ENCODE results near the gene ATP2B2.

ATP2B2 gene

DNA sequence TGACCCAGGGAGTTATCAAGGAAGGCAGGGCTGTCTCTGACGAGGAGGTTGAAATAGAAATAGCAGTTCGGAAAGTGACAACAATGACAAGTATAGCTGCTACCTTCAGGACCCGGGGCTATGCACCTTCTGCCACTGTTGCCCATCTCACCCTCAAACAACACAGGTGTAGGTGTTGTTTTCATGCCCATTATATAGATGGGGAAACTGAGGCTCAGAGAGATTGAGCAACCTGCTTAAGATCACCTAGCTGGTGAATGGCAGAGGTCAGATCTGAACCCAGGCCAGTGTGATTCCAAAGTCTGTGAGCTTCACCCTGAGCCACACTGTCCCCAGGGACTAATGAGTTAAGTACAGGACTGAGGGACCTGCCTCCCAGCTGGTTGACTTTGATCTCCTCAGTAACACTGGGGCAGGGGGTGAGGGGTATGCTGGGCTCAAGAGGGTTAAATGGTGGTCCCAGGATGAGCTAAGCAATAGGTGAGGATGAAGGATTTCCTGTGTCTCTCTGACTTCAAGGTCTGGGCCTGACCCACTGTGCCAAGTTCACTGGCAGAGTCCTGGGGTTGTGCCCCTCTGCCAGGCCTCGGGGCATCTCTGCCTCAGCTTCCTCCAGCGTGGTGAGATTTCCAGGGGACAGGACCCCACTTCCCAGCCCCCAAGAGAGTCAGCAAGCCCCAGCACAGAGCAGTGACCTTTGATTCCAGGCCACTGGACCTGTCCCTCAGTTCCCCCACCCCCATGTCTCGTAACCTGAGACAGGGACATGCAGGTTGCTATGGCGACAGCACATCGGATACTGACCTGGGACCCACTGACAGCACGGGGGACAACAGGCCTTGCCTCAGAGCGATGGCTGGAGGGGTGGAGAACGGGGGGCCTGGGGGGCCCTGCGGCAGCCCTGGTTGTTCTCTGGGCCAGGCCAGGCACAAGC, 35.0 kb downstream of the ATP2B2 start:
- no peak for DNase-seq

DNA sequence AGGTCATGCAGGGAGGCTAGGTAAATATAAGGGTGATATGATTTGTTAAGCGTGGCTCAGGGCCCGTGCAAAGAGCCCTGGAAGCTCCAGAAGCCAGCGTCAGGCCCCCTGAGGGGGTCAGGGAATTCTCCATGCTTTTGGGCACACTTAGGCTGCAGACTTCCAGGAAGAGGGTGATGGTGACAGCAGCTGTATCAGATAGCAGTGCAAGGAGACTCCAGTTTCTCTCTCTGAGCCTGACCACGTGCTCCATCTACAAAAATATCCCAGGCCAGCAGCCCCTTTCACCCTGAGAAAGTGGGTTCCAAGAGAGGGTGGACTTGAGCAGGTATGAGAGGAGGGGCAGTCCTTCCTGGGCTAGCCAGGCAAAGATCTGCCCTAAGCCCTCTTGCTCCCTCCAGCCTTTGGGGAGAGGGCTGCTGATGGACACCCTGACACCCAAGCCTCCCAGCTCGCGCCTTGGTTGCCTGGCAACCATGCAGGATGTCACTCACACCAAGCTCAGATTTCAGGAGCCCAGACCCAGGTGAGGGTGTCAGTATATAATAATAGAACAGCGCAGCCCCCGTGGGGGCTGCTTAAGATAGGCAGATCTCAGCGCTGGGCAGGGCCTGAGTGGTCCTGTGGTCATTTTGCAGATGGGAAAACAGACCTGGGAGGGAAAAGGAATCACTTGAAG, 35.8 kb downstream of the ATP2B2 start:
- DNase-seq, result no peak

DNA sequence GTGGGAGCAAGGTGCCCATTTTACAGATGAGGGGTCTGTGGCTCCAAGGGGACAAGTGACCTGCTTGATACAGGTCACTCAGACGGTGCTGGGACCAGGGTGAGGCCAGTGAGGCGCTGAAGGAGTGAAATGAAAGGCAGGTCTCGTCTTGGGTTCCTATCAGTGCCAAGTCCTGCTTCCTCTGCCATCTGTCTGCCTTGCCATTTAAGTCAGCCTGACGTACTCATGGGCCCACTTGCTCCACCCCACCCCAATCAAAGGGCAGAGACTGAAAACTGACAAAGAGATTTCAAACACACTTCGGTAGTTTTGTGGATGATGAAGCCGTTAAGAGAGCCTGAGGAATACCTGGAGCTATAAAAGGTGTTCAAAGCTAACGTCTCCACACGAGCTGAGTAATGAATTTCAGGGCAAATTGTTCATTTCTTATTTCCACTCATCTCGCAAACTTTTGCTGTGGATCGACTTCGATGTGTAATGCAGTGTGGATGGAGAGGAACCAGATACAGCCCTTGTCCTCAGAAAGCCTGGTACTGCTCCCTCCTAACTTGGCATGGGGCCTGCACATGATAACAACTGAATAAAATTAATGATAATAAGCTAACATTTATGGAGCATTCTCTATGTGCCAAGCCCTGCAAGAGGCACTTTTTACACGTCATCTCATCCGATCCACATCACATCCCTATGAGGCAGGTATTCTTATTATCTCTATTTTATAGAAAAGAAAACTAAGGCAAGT, 36.6 kb downstream of the ATP2B2 start:
- DNase-seq, result no peak

DNA sequence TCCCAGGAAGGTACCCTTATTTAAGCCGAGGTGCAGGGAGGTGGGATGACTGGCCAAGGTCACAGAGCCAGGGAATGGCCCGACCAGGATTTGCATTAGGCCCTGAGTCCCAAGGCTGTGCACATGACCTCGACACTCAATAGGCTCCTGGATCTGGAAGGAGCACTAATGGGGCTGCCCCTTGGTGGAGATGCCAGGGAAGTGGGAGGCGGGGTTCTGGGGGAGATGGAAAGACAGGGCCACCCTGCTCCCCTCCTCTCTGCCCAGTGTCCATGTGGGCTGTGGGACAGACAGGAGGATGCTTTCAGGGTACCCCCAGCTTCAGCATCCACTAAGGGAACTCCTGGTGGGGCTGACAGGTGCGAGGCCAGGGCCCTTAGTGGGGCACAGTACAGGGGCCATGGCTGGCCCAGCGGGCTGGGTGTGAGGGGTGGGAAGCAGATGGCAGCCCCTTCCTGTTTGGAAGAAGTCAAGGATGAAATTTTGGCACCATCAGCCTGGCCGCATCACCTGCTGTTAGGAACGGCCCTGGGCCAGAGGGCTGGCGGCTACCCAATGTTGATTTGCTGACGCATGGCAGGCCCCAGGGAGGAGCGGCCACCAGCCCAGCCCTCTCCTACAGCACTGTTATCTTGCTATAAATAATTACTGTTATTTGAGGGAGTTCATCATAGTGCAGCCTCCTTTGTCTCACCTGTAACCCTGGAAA, 37.3 kb downstream of the ATP2B2 start:
- no peak for DNase-seq

DNA sequence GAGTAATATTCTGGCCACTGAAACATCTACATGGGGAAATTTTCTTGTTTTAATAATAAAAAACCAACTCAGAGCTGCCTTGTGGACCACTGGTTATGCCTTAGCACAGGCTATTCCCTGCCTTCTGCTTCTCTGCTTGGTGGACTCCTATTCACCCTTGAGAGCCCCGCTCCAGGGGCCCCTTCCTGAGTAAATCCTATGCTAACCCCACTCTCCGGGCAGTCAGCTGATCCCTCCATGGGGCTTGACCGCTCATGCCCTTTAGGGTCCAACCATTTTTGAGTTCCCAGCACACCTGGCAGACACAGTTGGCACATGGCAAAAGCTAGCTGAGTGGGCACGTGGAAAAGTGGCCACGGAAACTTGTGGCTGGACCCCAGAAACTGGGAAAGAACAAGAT, 38.2 kb downstream of the ATP2B2 start:
- no peak for DNase-seq

DNA sequence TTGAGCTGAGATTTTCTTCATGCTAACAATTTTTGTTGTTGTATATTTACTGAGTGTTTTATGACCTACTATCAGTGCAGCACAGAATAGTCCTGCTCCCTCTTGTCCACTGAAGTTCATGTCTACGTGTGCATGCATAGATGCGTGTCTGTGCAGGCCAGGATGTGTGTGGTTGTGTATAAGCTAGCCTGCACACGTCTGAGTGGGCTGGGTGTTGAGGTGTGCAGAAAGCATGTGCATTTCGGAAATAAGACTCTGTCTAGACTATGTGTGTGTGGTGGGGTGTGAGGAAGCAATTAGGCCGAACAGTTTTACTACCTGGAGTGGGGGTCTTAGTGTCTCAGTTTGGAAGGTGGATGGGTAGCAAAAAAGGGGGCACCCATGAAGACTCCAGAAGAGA, 39.2 kb downstream of the ATP2B2 start:
- no peak for DNase-seq

DNA sequence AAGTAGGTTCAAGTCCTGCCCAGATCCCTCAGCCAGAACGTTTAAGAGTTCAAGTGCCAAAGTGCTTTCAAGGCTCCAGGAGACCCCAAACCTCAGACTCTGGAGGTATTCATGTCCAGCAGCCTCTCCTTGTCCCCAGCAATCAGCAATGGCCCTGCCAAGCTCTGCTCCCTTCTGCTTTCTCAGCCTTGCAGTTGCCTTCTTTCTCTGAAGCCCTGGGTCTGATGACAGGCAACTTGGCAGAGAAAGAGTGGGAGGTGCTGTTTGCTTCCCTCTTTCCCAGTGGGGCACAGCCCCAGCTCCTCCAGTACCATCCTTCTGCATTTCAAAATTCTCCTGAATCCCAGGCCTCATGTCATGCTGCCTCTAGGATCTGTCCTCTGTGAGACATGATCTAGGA, 40.2 kb downstream of the ATP2B2 start:
- no peak for DNase-seq

DNA sequence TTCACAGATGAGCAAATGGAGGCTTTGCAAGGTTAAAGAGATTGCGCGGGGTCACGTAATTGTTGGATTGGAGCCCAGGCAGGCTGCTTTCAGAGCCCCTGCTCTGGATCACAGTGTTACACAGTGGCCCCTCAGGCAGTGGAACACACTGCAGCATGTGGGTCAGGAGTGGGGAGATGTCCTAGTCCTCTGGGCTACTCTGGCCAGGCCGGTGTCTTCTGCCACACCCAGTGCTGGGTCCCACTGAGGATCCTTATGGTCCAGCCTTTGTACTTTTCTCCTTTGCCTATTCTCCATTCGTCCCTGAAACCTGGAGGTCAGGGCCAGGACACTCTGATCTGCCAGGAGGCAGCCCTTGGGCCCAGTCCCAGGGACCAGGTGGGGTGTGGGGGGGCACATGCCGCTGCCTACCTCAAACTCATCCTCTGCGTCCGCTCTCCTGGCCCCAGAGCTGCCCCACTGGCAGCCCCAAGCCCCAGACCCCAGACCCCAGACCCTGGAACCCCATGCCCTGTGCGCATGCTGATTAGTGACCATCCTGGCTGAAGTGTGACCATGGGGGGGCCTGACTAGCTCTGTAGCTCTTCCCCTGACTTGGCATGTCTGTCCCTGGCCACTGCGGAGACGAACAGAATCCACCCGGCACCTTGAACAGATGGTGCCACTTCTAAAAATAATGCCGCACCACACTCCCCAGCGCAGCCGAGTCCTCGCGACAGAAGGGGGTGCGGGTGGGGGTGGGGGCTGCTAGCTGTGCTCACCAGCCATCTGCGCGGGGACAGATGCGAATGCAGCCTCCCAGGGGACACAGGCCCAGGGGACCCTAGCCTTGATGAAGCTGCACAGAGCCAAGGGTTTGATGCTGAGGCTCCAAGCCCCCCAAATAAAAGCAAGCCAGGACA, 41.6 kb downstream of the ATP2B2 start:
- no peak for DNase-seq

DNA sequence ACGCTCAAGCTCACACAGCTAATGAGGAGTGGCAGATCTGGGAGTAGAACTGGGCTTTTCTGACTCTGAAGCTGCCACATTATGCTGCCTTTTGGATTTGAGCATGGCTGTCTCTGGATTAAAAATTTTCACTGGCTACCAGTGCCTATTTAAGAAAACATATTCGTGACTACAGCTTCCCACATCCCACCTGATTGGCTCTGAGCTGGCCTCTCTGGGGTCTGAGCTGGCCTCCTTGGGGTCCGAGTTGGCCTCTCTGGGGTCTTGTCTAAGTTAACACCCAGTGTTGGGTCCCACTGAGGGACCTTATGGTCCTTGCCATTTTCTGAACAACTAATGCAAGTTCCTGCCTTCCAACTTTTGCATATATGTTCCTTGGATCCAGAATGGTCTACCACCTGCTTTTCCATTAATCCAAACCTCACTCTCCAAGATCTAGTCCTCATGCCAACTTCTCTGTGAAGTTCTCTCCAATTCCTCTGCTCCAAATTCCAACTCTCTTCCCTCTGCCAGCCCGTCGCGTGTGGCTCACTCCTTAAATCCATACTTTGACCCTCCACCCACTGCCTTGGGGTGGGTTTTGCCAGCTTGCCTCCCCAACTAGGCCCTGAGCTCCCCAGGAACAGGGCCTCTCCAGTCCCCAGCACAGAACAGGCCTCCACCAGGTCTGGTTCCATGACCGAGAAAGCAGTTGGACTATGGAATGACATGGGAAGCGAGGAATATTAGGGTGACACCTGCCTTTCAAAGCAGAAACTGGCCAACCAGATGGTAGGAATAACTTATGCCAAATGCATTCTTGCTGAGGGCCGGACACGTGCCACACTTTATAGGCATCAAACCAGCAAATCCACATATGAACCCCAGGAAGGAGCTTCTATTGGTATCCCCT, 42.5 kb downstream of the ATP2B2 start:
- DNase-seq, result no peak

DNA sequence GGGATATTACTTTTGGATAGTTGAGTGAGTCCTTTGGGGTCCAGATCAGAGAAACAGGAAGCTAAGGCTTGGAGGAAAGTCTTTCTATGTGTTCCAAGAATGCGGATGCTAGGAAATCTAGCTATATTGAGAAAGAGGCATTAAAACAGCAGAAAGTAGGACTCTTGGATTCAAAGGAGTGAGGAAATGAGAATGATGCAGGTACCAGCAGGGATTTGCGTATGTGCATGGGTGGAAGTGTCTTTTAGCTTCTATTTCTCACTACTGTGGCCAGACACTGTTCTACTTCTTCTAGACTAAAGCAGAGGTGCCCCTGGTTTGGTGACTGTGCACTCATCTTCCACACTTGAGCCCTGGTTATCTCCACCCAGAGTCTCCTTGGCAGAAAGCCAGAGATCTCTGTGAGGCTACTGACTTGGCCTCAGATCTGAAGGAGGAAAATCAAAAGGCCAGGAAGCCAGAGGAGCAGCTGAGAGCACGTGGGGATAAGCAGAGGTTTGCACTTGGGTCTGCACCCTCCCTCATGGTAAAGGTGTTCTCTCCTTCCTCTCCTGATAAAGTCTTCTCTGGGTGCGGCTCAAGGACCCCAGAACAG, 44.3 kb downstream of the ATP2B2 start:
- no peak for DNase-seq

DNA sequence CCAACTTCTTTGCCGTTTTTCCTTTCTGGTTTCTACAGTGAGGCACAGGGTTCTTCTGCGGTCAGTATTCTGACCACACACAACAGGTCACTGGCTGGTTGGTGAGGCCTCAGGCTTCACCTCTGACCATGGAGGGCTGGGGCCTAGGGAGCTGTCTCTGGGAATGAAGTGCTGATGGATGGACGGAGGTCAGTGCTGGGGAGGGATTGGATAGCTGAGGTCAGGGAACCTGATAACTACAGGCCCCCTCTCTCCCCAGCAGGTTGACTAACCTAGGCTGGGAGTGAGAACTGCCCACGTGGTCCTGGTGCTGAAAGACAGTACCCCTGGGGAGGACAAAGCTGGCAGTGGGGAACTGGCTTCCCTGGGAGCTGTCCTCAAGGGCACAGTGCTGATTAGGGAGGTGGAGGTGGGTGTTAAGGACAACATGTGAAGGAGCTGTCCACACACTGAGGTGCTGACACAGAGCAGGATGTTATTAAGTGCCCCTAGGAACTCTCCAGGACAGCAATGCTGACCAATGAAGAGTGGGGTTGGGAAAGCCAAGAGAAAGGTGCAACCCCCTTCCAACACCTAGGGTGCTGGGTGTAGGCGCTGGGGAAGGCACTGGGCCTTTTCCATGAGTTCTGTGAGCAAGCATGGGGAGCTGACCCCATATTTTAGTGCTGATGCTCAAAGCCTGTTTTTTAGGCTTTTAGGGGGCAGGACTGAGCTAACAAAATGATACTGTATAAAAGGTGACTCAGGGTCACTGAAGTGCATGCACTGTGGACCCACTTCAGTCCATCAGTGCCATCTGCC, 45.2 kb downstream of the ATP2B2 start:
- DNase-seq, result peak in 1 of 51 donors; percentile 8

DNA sequence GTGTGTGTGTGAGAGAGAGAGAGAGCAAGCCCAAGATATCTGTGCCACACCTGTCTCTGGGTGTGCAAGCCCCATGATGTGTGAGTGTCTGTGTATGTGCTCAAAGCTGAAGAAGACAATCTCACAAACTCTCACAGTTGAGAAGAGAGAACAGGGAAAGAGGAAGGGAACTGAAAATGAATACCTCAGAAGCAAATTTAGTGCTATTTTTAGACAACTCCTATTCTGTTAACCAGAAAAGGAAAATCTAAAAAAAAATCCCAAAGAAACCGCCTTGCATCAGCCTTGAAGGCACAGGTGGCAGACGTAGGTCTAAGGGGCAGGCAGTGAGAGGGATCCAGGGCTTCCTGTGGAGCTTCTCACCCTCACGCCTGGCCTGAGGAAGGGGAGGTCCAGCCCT, 47.8 kb downstream of the ATP2B2 start:
- DNase-seq, result no peak

DNA sequence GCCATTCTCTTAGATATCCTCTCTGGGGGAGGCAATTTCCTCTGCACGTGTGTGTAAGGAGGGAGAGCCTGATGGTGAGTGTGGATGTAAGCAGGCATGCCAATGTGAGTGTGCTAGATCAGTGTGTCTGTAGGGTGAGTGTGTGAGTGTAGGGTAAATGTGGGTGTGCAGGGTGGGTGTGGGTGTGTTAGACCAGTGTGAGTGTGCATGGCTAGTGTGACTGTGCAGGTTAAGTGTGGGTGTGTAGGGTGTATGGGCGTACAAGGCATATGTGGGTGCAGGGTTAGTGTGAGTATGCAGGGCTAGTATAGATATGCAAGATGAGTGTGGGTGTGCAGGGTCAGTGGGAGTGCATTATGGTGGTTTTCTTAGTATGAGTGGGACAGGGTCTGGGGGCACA, 48.4 kb downstream of the ATP2B2 start:
- DNase-seq, result no peak

DNA sequence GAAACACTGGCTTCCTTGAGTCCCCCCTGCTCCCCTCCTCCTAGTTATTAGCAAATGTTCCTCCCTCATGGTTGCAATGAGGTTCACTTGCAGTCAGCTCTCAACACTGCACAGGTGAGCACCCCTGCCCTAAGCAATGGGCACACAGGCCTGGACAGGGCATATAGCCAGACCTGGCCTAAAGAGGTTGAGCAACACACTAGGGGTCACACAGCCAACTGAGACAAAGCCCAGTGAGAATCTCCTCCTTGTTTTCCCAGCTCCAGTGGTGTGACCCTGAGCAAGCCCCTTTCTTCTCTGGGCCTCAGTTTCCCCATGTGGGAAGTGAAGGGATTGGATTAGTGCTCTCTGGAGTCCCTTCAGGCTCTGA, 49.9 kb downstream of the ATP2B2 start:
- no peak for DNase-seq

DNA sequence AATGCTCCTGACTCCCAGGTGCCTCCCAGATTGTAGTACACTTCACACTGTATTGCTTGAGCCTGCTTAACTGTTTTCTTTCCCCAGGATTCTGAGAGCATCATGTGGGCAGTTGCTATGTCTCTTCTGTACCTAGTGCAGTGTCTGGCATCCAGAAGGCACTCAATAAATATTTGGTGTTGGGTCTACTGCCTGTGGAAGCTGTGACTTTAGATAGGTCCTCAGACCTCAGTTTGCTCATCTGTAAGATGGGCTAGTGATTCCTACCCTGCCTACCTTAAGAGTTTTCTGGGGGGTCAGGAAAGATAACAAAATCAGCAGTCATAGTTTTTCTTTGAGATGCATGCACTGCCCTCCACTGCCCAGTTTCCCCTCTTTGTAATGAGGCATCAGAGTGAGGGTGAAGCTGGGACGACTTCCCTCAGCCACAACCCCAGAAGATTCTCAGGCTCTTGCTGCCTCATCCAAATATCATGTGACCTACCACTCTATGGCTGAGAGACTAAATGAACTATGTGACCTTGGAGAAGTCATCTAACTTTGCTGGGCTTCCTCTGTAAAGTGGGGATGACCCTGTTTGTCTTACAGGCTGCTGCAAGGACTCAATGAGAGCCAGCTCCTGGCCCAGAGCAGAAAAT, 50.4 kb downstream of the ATP2B2 start:
- DNase-seq, result no peak

DNA sequence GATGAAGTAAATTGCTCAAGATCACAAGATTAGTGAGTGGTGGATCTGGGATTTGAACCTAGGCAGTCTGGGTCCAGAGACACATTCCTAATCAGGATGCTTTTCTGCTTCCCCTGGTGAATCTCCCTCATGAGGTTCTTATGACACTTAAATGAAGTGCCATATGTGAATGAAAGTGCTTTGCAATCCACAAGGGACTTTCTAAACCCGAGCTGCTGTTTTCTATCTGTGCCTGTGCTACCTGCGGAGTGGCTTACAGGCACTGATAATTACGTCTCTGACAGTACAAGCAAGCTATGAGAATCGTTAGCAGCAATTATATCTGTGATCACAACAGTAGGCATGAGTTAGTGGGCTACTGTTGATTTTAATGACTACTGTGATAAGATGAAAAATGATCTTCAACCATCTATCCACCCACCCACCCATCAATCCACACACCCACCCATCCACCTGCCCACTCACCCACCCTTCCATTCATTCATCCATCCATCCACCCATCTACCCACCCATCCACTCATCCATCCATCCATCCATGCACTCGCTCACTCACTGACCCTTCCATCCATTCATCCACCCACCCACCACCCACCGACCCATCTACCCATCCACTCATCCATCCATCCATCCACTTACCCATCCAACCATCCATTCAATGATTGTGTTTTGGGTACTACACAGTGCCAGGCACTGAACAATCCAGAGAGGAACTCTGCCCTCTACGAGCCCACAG, 51.8 kb downstream of the ATP2B2 start:
- no peak for DNase-seq

Data from hypothalamus (tissue), 51 donors.